GM19328 (cell line): ENCODE data around the gene CADM2.
"Not testable (repeated sequence)": the region's sequence is repeated elsewhere in the genome, so short reads cannot be mapped to it uniquely, and the experiment has no call there.

Experiments
- ATAC-seq: cut with Tn5 transposase; IDR thresholded peaks from one replicate; pipeline ENCODE4 v1.9.1; 2021; ENCODE audit warnings: mild to moderate bottlenecking, moderate library complexity; ENCODE audit not compliant: unreplicated experiment

Gene CADM2

DNA sequence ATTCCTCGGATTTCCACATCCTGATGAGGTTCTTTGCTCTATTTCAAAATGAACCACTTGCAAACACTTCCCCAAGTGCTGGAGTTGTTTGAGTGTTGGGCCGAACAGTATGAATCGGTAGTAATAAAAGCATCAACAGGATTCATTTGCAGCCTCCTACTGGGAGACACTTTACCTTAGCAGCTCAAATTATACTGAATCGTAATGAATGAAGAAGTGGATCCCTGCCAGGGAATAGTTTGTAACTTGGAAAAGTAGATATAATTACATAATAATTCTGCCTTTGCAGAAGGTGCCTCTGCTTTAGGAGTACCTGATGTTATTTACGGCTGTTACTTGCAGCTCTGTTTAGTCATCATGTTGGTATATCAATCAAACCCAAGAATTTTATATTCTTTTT lies 669.1 kb downstream of the CADM2 start:
- ATAC-seq, result no peak

DNA sequence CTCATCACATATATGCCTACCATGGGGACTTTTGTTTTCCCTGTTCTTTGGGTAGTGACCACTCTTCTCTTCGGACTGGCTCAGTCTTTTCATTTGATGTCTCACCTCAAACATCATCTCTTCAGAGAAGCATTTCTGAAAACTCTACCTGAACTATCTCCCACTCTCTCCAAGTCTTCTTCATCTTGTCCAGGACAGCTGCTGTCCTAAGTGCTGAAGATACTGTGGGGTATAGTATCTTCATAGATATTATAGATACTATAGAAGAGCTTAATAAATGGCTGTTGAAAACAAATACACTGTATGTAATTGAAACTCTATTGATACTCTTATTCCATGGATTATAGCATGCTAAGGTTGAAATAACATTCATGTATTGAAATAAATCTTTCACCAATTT lies 672.3 kb downstream of the CADM2 start:
- ATAC-seq, result no peak

DNA sequence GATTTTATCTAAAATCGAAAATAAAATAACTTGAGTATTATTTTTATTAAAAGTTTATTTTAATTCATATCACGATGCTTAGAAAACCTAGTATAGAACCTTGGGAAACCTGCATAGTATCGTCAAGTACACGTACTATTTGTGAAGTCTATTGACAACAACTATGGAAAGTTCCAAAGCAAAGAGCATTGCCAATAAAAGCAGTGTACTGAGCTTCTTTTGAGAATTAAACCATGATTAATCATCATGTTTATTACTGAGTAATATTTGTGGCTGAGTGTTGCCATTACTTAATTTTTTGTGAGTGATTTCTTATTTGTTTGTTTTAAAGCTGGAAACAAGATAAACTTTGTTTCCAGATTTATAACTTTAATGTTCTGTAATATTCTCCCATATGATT lies 674.1 kb downstream of the CADM2 start:
- ATAC-seq, result no peak

DNA sequence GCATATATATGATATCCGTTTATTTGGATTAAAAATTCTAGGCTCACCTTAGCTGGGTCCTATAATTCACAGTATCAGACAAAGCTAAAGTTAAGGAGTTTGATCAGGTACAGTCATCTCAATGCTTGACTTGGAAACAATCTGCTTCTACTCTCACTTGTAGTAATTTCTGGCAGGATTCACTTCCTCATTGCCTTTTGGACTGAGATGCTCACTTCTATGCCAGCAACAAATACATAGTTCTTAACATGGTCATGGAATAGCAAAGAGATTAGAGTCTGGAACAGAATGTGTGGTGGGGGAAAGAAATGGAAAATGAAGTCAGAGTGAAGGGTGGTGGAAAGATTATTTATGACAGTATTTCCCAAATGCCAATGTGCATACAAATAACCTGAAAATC lies 693.6 kb downstream of the CADM2 start:
- ATAC-seq, result no peak

DNA sequence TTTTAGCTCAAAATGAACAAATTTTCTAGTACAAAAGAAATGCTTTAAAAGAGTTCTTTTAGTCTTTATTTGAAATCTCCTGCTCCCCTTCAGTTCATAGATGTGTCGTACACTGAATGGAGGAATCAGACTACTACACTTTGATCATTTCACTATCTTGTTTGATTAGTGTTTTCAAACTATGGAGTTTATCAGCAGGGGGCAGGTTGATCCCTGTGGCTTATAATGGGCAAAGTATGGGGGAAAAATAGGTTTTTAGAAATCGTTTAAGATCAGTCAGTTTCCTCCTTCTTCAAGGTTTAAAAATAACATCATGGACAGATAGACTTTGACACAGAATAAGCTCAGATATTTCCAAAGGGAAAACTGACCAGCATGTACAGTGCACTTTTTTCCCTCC lies 701.7 kb downstream of the CADM2 start:
- ATAC-seq, result no peak

DNA sequence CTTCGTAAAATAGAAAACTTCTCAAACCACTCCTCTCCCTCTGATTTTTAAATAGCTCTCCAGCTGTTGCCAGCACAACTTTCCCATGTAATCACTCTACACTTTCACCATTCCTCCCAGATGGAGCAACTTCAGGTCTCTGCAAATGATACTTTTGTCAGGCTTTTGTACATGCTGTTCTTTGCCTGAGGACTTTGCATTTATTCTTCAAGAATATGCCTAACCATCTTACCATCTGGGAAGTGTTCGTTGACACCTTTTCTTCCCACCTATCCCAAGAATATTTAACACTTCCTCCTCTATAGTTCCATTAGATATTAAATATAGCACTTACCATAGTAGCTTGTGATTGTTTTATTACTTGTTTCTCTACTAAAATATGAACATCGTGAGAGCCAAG lies 703.7 kb downstream of the CADM2 start:
- no peak for ATAC-seq

DNA sequence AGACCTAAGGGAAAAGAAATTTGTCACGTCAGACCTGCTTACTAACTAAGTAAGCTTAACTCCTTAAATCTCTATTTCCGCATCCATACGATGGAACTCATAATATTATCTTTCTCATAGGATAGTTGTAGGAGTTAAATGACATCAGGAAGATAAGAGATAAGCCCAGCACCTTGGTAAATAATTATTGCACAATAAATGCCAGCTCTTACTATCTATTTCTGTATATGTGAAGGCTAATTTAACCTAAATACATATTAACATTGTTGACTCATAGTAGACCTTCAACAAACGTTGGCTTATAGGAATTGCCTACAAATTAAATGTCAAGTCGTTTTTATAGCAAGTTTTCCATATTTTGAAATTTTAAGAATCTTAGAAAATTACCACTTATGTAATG lies 709.0 kb downstream of the CADM2 start:
- no peak for ATAC-seq

DNA sequence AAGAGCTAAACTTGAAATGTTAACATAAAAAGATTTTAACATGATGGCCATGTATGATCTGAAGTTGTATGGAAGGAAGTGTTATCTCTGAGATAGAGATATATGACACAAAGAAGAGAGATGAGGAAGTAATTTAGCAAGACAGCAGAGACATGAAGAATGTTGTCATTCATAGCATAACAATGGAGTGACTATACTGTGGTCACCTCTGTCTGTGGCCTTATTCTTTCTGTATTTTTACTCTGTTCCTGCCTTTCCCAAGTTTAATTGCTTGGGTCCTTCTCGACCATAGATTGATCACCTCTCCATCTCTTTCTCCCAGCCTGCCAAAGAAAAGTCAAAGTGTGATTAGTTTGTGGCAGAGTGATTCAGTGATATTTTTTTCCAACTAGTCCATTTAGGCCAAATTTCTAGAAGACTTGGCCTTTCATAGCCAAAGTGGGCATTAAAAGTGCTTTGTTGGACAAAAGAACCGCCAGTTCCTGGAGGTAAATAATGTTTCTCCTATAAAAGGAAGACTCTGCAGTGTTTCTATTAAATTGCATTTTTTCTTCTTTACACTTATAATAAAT lies 711.9 kb downstream of the CADM2 start:
- ATAC-seq, result no peak

DNA sequence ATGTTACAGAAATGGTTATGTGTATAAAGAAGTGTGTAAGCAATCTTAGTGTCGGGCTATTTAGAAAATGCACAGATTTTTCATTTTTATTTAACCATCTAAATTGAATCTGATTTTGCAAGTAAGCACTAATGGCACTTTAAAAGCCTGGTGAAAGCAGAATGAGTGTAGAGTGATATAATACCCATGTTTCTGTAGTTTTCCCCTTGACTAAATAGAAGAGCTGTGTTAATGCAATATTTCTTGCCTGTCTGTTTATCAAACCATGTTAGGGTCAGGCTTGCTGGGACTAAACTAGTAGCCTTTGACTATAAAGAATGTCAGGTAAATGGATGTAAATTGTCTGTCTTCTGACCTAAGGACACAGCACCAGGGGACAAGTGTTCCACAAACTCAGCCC lies 714.0 kb downstream of the CADM2 start:
- no peak for ATAC-seq

DNA sequence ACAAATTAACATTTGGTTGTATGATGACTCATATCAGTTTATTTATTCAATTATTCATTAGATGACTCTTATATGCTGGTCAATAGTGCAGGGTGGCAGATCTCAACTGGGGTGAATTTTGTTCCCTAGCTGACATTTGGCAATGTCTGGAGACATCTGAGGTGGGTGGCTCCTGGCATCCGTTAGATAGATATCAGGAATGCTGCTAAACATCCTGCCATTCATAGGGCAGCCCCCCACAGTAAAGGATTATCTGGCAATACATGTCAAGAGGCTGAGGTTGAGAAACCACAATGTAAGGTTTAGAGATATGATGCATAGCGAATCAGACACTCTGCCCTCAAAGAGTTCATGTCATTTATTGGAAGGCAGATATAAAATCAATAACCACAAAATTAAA lies 719.9 kb downstream of the CADM2 start:
- ATAC-seq, result no peak

DNA sequence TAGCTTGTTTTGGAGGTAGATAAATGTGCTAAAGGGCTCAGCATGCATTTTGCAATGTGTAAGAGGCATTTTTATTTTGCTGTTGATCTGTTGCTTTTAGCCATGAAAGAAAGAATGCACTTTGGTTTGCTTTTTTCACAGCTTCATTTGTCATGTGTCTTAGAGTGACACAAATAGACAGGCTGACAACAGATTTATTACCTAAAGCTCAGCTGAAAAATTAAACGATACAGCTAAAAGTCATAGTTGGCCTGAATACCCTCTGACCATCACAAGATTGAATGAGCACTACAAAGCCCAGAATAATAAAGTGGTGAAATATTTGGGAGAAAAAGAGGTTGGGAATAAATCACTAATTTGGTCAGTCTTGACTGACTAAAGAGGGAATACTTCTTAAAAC lies 723.1 kb downstream of the CADM2 start:
- no peak for ATAC-seq

DNA sequence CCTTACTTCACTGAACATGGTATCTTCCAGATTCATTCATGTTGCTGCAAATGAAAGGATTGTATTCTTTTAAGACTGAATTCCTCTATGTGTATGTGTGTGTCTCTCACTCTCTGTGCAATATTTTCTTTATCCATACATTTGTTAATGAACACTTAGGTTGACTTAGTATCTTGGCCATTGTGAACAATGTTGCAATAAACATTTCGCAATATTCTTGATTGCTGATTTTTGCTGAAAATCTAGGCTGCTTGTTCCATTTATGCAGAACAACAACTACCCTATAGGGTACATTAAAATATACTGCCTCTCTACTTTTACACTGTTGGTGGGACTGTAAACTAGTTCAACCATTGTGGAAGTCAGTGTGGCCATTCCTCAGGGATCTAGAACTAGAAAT lies 732.4 kb downstream of the CADM2 start:
- ATAC-seq, result no peak

DNA sequence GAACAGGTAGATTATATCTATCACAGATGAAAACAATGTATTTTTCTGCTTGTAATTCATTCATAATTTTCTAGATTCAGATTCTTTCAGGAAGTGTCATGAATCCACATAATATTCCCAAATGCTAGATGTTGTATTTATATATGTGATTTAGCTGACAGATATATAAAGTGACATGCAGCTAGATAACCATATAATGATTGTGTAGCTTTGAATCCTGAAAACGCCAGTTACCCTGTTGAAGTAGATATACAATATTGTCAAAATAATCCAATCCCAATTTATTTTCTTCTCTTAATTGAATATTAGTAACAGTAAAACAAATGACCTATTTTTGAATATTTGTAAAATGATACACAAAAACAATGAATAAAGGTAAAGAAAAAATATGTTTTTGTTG lies 738.4 kb downstream of the CADM2 start:
- ATAC-seq, result no peak

DNA sequence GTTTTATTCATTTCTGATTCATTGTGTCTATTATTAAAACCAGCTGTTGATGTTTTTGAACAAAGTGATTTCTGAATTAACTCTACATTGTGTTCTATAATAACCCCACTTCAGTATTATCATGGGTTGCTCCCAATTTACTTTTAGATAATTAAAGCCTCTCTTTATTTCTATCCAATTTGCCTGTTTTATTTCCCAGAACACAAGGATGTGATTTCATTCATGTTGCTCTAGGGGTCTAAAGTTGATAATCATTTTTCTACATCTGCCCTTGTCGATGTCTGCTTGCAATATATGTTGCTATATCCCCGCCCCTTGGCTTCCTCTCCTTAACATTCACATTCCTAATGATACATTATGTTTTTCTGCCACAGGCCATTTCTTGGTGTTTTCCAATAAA lies 747.3 kb downstream of the CADM2 start:
- no peak for ATAC-seq

DNA sequence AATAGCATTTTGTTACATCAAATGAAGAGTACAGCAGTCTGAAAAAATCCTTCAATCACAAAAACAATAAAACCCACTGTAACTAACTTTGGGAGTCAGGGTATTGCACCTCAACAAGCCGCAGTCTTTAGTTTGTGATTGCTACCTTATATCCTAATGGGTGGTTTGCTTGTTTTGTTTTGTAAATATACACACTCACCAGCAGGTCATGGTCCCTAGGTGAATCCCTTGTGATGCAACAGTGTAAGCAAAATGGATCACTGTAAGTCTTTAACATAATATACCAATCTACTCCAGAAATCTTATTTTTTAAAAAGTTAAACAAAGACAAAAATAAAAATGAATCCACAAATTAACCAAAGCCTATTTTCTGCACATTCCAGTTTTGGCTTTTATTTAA lies 749.5 kb downstream of the CADM2 start:
- ATAC-seq, result not testable (repeated sequence)

DNA sequence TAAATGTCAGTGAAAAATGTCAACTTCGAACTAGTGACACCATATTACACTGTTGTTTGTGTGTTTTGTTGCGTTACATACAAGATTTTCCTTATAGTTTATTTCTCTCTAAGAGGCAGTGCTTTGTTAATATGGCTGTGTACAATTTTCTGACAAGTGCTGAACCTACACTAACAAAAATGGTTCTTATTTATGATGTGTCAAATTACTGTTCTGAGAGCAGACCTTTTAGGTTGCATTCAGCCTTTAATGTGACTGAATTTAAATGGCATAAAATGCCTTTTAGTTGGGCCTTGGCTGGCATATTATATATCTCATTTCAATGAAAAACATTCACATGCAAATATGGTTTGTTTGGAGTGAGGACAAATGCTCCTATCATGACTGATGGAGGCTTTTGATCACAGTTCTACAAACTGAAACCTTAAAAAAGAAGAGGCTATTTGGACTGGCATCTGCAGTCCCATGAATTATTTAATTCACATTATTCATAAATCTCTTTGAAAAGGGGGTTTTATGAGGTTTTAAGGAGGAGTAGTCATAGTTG lies 750.6 kb downstream of the CADM2 start:
- no peak for ATAC-seq

DNA sequence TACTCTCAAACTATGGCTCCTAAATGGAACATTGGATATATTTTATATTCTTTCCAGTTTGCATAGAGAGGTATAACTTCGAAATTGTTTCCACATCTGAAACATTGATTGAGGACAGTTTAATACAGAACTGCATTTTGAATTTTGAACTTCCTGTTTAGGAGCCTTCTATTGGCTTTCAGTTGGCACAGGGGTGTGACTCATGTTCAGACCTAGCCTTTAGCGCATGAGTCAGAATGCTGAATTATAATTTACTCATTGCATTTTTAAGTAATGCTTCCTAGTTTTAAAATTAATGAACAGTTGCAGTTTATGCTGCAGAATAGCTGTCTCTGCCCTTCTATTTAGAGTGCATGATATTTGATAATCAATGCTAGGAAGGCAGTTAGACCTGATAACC lies 751.7 kb downstream of the CADM2 start:
- no peak for ATAC-seq

DNA sequence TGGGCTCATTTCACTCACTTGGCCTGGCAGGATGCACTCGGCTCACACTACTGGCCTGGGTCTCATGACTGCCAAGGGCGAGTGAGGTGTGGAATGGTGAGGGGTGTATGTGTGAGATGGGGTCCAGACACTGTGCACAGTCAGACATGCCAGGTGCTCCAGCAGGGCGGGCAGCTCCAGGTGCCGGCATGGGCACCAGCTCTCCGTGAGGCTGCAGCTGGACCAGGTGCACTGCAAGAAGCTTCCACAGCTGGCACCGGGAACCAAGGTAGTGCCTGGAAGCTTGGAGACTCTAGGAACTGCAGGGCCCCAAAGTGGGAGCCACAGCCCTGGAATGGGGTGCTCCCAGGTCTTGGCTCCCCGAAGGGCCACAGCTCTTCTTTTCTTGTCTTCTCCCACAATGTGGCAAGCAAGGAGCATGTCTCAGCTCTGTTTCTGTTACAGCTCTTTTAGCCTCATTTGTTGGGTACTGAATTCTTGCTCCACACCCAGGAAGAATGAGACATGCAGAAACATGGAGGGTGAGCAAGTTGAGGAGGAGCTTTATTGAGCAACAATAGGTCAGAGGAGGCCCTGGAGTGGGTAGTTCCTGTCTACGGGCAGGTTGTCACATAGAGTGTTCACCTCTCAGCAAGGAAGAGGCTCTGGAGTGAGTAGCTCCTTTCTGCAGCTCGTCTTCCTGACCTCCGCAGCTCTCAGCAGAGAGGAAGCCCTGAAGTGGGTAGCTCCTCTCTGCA lies 762.8 kb downstream of the CADM2 start:
- ATAC-seq, result no peak

DNA sequence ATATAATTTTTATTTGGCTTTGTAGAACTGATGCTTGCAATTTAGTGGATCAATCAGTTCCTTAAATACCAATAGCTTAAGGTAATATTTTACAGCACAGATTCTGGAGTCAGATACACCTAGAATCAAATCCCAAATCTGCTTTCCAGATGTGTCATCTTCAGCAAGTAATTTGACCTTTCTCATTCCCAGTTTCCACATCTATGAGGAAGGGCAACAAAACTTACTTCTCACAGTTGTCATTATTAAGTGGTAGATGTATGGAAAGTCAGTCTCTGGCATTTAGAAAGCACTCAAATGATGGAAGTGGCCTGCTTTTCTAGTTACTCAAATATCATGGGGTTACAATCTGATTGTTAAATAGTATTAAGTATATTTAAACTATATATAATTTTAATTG lies 767.0 kb downstream of the CADM2 start:
- no peak for ATAC-seq

DNA sequence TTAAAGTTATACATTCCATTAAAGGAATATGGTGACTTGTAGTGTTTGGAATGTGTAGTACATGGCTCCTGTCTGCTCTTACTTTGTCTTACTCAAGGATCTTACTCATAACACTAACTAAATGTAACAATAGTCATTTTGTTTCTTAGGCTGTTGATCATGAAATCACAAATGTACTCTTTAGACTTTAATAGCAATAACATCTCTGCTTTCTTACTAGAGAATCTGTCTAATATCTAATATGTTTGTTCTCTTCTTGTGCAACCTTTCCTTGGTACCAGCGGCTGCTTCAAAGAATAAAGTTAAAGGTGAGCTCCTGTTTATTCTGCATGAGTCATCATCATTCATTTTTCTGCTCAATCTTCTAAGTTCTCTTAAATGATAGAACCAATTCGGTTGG lies 767.5 kb downstream of the CADM2 start:
- no peak for ATAC-seq

DNA sequence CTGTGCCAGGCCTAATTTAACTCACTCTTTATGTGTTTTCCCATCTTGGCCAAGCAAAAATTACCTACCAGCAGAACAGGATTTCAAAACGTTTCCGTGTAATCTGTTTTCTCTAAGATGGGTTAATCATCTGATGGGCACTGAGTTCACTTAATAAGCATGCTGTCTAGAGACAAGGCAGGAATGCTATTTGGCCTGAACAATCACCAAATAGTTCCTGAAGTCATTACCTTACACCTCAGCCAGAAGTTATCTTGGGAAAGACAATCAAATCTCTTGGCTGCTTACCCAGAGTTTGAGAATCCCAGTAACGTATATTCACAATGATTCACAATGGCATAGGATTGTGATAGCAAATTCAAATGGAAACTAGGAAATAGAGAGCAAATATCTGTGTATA lies 779.1 kb downstream of the CADM2 start:
- ATAC-seq, result no peak

DNA sequence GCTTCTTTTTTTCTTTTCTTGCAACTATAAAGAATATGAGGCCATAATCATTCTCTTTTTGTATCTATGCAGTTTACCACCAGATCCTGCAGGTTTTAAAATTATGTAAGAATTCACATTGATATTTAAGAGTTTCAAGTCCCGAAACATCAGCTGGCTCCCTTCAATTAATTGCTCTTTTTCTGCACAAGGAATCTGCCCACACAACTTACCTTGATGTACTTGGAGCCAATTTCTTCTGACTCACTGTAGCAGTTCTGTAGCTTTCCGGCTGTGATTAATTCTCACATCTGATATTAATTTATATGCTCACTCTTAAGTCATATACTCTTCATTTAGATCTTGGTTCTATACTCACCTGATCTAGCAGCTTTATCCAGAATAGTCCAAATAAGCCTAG lies 781.8 kb downstream of the CADM2 start:
- no peak for ATAC-seq

DNA sequence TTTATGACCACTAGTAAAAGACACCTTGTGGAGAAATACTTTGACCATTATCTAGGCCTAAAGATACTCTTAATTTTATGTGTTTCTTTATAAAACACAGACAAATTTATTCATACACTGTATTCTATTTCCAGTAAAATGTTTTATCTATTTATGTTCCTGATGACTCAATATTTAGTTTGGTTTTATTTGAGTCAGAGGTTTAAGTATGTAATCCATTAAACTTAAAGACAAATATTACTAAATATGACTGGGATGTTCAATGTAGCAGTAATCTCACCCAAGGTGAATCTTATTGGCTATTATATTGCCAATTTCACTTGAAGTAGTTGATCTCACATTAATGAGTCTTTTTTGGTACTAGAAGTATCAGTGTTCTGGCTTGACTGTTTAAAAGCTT lies 799.7 kb downstream of the CADM2 start:
- no peak for ATAC-seq
